Fibroblast of peridontal ligament (primary cell): Measurements from ENCODE around the gene STON2.

Experiments
- DNase-seq: peaks from one replicate; pipeline ENCODE4 v3.0.0-alpha.2; 2010; ENCODE audit errors: extremely low read depth

Gene STON2

DNA sequence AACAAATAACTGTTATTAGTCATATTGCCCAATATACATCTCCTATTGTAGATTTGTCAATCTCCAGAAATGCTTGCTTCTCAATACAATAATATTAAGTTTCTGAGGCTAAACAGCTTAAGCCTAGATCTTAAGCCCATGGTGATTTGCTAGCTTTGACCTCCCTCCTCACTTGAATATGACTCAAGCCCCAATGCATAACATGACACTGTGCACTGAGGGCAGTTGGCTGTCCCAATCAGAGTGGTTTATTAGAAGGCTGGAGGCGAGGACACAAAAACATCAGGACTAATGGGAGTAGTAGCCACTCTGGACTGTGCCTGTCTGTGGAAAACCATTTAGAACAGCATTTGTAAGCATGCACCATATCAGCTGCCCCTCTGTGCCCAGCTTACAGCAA lies 98.3 kb downstream of the STON2 start:
- no peak for DNase-seq

DNA sequence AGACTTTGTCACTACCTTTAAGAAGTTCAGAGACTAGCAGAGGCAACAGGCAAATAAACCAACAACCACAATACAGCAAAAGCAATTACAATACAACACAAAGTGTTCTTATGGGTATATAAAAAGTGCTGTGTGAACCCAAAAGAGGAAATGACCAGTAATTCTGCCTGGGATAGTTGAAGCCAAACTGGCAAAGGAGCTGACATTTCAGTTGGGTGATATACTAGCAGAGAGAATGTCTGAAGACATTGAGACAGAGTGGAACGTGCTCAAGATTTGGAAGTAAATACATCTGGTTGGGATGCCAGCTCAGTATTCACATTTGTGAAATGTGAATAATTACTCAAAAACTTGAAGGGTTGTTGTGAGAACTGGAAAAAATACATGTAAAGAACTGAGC lies 98.8 kb downstream of the STON2 start:
- DNase-seq, result peak; percentile 30

DNA sequence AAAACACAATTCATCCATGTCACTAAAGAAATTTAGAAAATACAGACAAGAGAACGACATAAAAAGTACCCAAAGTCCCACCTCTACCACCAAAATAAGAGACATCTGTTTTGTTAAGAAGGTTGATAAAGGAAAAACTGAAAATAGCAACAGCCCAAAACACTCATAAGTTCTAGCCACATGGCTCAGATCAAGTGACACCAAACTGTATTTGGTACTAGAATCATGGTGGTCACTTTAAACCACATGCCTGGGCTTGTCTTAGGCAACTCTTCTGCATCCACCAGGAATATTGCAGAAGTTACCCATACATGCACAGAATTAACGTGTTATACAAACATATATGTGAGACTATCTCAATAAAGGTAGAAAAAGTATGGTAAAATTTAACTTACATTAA lies 101.2 kb downstream of the STON2 start:
- DNase-seq, result no peak

DNA sequence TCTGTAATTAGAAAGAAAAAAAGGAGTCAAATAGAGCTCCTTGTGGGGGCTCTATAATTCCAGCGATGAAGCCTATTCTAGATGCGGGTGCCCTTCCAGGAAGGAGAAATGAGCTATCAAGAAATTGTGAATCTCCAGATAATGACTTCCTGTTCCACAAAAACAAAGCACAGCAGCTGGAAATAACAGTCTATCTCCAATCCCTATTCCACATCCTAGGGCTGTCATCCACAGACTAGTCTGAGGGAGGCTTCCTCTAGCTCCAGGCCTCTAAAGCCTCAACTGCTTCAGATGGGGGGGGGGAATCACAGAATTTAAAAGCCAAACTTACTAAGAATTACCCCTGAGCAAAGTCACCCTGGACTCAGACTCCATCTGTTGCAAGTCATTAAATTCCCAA lies 102.0 kb downstream of the STON2 start:
- DNase-seq, result no peak

DNA sequence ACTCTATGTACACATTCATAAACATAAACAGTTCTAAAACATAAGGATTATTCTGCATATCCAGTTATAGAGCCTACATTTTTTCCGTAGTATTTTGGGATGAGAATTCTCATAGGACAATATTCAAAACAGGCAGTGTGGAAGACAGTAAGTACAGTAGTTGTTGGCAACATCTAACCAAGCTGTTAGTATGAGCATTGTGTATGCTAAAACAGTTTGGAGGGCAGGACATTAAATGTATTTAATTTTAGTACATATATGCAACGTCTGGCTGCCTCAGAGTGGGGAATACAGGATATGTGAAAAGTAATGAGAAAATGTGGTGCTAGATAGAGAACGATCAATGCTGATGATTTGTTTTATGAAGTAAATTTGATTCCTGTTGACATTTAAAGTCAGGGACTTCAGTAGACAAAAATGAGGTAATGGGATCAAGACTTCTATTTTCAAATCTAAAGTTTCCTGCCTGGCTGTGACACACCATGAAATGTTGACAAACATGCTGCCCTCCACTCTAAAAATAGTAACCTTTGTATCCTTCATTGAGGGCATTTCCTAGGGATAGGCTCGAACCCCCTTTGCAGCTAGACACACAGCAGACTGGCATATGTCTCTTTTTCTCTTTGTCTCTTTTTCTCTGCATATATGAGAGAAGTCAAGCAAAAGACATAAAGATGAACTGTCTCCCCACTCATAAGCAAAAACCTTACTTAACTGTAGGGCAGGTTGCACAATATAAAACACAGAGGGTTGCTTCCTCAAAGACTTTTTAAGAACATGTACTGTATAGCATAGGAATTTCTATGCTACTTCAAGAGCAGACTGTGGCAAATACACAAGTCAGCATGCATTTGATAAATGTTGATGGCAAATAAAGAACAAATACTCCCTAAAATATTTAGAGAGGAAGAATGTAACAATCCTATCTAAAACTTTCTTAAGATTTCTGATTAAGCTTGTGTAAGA lies 103.9 kb downstream of the STON2 start:
- no peak for DNase-seq

DNA sequence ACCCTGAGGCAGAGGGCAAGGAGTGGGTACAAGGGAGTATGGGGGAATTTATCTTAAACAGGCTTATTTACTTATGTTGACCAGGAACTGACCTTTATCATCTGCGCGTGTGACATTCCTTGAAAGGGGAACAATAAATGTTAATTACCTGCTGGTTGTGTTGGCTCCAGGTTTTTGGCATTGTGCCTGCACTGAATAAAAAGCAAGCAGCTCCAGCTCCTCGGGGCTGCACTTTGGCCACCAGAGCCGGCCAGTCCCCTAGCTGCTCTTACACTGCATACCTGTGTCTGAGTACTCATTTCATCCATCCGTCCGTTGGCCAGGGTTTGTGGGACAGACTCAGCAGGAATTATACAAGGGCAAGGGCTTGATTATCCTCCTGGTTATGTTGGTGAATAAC lies 110.6 kb downstream of the STON2 start:
- DNase-seq, result no peak

DNA sequence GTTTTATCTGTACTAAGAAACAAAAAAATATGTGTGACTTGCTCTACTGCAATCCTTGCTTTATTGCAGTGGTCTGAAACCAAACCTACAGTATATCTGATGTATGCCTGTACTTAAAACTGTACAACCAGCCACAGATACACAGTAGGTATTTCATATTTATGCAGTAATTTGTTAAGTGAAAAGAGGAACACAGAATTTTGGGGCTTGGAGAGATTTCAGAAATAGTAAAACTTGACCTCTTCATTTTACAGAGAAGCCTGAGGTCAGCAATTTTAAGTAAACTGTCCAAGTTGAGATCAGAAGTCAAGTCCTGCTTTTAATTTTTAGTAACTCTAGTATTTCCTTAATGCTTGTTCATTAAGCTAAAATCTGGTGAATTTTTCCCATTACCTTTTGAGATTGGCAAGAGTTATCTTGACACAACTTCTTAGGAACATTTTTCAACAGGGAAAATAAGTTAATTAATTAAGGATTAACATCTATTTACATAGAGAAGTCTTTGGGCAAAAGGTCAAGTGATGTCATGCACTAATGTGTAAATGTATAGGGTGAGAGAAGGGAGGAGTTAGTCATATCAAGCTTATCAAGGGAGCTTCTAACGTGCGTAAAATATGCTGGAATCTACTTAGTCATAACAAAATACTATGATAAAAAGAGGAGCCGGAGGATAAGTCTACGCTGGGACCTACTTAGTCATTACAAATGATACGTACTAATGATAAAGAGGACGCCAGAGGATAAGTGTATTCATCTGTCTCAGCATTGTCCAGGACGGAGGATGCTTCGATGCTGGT lies 113.4 kb downstream of the STON2 start:
- no peak for DNase-seq

DNA sequence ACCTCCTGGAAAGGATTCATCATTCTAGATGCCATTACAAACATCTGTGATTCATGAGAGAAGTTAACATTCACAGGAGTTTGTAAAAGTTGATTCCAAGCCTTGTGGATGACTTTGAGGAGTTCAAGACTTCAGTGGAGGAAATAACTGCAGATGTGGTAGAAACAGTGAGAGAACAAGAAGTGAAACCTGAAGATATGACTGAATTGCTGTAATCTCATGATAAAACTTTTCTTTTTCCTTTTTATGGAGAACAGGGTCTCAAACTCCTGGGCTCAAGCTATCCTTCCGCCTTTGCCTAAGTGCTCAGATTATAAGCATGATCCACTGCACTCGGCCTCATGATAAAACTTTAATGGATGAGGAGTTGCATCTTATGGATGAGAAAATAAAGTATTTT lies 114.9 kb downstream of the STON2 start:
- no peak for DNase-seq

DNA sequence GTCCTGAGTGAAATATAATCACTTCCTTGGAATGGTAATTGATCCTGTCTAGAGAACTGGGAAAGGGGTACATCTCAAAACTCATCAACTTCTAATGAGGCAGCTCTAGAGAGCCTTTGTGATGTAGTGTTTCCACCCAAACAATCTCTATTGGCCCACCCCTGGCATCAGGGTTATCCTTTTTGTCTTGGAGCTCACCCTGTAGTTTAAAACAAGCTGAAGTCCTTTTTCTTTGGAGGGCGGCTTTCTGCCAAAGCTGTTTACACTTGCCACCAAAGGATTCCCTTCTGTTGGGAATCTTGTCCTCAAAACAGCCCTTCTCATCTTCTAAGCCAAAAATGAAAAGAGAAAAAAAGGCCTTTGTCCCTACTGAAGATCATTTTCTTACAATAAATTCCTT lies 118.8 kb downstream of the STON2 start:
- no peak for DNase-seq

DNA sequence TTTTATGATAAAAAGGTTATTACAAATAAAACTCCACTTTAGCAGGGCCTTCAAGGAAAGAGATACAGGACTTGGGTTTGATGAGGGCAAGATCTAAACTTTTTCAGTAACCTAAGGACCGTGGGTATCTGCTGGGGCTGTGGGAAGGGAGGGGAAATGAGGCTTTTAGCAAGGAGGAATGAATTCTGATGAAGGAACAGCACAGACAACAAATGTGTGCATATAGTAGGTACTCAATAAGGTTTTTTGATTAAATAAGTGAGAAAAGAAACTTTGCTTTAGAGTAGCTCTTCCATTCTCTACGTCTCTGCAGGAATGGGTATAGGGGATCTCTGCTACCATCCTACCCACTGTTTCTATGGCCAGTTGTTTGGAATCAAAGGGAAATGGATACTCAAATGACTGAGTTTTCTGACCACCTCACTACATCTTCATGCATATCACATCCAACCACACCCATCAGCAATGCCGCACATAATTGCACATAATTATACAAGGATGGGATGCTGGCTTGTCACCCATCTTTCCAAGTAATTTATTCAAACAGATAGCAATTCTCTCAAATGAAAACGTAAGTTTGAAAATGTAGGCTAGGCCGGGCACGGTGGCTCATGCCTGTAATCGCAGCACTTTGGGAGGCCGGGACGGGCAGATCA lies 119.9 kb downstream of the STON2 start:
- DNase-seq, result no peak

DNA sequence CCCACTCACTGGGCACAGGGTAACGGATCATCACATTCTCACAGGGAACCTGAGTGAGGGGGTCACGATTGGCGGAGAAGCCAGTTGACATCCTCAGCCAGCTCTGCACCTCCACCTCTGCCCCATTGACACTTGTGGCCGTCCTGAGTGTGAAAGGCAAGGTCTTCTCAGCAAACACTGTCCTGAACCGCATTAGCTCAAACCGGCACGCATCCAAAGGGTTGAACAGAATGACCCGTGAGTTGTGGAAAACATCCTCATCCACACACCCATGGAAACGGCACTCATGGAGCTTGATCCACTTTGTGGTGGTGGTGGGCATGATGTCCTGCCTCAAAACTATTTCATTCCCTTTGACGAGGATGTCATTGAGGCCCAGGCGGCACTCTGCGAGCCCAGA lies 123.0 kb downstream of the STON2 start:
- no peak for DNase-seq

DNA sequence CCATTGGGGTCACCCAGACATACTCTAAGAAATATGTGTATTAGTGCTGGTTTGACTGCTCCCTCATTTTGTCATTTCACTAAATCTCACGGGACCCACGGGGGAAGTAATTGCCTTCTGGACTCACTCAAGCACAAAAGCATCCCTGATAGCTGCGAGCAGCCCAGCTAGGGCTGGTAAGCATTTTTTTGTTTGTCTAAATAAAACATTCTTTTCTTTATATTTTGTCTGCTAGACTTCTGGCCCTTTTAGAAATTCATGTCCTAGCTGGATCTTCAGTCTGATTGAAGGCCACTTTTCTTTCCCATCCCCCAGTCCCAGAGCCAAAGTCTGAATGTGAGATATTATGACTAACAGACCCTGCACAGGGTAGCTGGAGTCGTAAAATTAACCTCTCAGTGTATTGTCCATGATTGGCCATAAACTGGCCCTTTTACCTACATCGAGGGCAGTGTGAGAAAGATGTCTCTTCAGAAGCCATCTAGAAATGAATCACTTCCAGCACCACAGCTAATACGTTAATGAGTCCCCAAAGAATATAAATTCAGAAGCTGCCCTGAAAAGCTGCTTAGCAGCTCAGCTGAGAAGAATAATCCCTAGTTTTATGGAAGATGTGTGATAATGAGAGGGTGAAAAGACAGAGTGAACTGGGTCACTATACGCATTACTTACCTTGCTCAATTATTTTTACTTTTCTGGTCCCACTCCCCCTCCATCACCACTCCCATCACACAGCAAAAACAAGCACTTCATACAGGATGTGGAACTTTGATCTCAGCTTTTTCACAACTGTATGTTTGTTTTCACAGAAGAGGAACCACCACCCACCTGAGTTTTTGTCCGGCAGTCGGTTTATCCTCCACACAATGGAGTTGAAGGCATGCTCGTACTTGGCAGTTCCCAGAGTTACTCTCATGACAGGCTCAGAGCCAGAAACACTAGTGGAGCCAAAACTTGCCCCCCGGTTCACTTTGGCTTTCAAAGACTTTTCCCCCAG lies 123.8 kb downstream of the STON2 start:
- no peak for DNase-seq

DNA sequence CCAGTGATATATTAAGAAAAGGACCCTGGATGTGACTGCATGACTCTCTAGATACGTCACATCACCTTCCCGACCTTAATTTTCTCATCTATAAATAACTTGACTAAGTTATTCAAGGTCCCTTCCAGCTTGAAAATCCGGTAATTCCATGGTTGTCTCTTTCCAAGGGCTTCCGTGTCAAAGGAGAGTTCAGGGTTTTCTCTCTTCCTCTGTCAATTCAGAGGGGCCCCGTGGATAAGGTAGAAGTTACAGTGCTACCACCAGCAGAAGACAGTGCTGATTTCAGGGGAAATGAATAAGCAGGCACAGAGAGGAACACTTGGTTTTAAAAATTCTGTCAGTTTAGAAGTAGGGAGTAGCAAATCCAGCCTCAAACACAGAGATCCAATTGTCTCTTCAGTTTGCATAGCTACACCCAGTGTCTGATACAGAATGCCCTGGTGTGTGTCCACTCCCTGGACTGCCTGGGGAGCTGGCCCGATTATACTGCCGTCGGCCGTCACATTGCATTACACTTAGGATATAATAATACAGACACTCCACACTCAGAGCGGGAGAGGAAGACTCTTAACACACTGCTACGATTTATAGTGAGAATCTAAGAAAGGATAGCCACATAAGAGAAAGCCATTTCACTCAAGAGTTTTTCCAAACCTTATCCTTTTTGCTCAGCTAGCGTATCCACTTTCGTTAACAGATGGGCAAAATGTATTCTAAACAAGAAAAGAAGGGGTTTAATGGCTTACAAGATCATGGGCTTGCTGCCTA lies 124.6 kb downstream of the STON2 start:
- DNase-seq, result no peak

DNA sequence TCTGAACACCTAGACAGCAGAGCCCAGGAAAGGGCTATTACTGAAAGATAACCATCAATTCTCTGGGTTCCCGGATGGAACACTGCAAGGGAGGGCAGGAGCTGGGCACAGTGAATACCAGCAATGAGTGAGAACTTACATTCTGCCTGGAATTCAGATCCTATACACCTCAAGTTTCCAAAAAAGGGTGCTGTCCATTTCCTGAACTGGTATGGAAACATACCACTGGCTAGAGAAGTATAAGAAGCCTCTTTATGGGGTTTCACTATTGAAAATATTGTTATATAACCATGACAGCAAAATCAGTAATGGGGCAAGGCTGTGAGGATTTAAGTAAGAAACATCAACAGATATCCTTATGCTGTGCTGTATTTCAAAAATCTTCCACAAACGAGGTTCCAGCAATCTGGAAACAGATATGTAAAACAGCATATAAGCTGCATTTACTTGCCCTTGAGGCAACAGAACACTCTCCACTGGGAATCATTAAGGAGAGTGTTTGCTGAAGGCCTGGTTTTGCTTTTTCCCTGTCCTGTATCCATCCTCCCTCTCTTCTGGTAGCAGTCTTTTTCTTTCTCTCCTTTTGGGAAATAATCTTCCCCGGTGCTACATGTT lies 126.1 kb downstream of the STON2 start:
- no peak for DNase-seq

DNA sequence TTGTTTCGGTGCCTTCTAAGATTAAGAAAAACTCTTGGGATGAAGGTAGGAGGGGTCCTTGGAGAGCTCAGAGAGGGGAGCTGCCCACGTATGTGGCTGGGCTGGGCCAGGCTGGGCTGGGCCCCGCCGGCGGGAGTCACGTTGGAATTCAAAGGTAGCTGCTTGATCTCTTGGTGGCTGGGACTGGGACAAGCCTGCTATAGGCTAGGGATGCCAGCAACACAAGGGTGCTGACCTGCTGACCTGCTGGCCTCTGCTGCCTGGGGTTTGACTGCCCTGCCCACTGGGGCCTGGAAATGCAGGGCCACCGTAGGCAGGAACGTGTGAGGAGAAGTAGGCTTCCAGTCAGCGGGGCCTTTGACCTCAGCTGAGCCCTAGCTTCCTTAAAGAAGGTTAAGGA lies 126.6 kb downstream of the STON2 start:
- no peak for DNase-seq

DNA sequence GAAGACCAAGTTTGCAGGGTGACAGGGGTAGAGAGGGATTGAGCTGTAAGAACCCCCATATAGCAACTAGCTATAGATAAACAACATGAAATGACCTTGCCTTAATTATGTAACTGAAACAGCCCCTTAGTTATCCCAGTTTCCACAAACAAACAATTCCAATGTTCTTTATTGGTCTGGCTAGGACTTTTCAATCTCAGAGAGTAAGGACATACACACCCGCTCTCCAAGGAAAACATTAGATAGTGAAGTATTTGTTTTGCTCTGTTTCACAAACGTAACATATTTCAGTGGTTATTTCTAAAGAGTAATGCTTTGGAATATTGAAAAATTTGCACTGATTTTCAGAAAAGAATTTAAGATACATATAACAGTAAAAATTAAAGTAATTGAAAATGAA lies 127.8 kb downstream of the STON2 start:
- DNase-seq, result no peak

DNA sequence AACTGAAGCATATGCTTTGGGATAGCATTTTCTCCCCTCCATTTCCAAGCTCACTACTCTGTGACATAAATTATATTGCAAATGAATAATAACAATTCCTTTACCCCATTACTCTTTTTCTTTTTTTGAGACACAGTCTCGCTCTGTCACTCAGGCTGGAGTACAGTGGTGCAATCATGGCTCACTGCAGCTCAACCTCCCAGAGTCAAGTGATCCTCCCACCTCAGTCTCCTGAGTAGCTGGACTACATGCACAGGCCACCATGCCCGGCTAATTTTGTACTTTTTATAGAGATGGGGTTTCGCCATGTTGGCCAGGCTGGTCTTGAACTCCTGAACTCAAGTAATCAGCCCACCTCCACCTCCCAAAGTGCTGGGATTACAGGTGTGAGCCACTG lies 130.1 kb downstream of the STON2 start:
- DNase-seq, result no peak

DNA sequence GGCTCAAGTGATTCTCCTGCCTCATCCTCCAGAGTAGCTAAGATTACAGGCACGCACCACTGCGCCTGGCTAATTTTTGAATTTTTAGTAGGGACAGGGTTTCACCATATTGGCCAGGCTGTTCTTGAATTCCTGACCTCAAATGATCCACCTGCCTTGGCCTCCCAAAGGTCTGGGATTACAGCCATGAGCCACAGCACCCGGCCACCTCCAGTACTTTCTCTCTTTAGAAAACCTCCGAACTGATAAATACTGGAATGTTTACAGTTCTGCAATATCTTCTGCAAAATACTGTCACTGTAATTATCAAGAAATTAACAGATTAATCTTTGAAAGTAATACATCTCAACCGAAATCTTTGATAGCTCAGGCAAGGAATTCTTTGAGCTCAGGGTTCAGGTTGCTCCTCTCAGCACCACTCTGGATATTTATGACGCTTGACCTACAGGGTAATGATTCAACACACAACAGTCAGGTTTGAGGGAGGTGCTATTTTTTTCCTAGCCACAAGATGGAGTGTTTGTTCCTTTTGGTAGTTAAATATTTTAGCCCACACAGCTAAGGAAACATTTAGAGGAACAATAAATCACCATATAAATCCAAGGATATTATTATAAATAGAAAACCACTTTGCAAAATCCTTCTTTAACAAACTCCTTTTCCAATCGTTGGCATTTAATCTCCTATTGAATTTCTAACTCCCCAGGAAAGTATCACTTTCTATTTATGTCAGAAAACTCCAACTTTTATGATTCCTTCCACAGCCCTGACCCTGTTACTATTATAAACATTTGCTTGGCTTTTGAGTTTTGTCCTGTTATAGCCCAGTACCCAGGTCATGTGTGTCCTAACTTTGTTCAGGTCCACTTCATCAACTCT lies 130.8 kb downstream of the STON2 start:
- DNase-seq, result peak; percentile 90

DNA sequence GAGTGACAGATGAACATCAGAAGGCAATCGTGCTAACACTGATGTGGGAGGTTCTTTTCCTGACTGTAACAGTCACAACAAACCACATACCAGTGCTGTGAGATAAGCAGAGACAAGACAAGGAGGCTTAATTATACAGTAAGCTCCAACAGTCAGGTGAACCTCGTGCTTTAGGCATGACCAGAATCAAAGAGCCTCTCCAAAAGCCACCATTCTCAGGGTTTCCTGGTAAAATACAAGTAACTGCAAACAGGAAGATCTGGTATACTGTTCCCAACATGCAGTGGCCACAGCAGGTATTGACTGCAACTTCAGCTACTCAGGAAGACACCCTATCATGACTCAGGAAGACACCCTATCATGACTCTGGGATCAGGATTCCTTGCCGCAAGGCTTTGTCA lies 132.1 kb downstream of the STON2 start:
- no peak for DNase-seq
